Nephron progenitor cell (in vitro differentiated cells): ENCODE results near the gene HLA-C.
A peak's percentile ranks its signal among the peaks of the same experiment; 100 is the strongest.
"Not testable (repeated sequence)": the region's sequence is repeated elsewhere in the genome, so short reads cannot be mapped to it uniquely, and the experiment has no call there.

Source experiments
- DNase-seq: peaks from one replicate; pipeline ENCODE4 v3.0.0; 2021
- H3K27ac Mint-ChIP-seq: 2 replicates; pipeline ENCODE4 v1.8.0; 2021; ENCODE audit warnings: mild to moderate bottlenecking, moderate library complexity, mixed read lengths
- H3K27me3 Mint-ChIP-seq: 2 replicates; pipeline ENCODE4 v1.8.0; 2021; ENCODE audit warnings: mild to moderate bottlenecking, low read depth, mixed read lengths; ENCODE audit not compliant: poor library complexity
- H3K36me3 Mint-ChIP-seq: 2 replicates; pipeline ENCODE4 v1.8.0; 2021; ENCODE audit warnings: low read depth, mixed read lengths
- H3K4me1 Mint-ChIP-seq: 2 replicates; pipeline ENCODE4 v1.8.0; 2021; ENCODE audit warnings: mixed read lengths
- H3K4me3 Mint-ChIP-seq: 2 replicates; pipeline ENCODE4 v1.8.0; 2021; ENCODE audit warnings: mild to moderate bottlenecking, moderate library complexity, mixed read lengths
- H3K9me3 Mint-ChIP-seq: 2 replicates; pipeline ENCODE4 v1.8.0; 2021; ENCODE audit warnings: mild to moderate bottlenecking, moderate library complexity, mixed read lengths
- TF ChIP-seq, protein P1 (sequence below): fragments of 200-600 bp; sonication (generic); IDR thresholded peaks from 2 replicates; pipeline ENCODE4 v1.5.0; 2021; ENCODE audit warnings: antibody characterized with exemption

The HLA-C gene

DNA sequence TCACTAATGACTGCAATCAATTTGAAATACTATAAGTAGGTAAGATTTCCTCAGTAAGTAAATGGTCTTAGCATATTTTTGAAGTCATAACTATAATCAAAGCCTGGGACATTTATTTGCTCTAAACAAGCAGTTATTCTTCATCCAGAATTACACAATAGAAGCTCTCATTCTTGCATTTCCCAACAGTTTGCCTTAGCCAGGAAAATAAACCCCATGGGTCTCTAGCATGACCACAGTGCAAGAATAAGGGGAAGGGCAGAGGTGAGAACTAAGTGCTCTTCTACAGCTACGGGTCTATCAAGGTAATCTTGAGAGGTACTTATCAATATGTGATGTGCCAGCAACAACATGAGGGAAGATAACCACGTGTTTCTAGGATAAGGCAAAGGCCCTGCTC lies 14.1 kb upstream of the HLA-C start:
- no peak overlapping the region for H3K4me3 Mint-ChIP-seq
- H3K27me3 Mint-ChIP-seq: peaks cover 44% of the 10 kb centered on the region
- TF ChIP-seq, protein P1, sequence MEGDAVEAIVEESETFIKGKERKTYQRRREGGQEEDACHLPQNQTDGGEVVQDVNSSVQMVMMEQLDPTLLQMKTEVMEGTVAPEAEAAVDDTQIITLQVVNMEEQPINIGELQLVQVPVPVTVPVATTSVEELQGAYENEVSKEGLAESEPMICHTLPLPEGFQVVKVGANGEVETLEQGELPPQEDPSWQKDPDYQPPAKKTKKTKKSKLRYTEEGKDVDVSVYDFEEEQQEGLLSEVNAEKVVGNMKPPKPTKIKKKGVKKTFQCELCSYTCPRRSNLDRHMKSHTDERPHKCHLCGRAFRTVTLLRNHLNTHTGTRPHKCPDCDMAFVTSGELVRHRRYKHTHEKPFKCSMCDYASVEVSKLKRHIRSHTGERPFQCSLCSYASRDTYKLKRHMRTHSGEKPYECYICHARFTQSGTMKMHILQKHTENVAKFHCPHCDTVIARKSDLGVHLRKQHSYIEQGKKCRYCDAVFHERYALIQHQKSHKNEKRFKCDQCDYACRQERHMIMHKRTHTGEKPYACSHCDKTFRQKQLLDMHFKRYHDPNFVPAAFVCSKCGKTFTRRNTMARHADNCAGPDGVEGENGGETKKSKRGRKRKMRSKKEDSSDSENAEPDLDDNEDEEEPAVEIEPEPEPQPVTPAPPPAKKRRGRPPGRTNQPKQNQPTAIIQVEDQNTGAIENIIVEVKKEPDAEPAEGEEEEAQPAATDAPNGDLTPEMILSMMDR: no peak
- H3K4me1 Mint-ChIP-seq: no peaks in the 10 kb centered on the region
- H3K9me3 Mint-ChIP-seq: peaks cover 11% of the 10 kb centered on the region
- no peak for DNase-seq
- H3K27ac Mint-ChIP-seq: no peak overlapping the region
- no peaks in the 10 kb centered on the region for H3K36me3 Mint-ChIP-seq

- no peak overlapping the region for H3K4me3 Mint-ChIP-seq
- DNase-seq: no peak
- TF ChIP-seq, protein P1: no peak
These were observed 13.6 kb upstream of the HLA-C start for GRCh38 chr6:31285486-31285885.

DNA sequence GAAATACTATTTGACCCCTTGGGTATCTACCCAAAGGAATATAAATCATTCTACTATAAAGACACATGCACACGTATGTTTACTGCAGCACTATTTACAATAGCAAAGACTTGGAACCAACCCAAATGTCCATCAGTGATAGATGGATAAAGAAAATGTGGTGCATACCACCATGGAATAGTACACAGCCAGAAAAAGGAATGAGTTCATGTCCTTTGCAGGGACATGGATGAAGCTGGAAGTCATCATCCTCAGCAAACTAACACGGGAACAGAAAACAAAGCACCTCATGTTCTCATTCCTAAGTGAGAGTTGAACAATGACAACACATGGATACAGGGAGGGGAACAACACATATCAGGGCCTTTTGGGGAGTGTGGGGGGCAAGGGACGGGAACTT lies 7.8 kb upstream of the HLA-C start:
- Mint-ChIP-seq H3K27me3 (peaks cover 51% of the 10 kb centered on the region), H3K9me3 (peaks cover 14% of the 10 kb centered on the region)
- not testable (repeated sequence) for H3K4me3 Mint-ChIP-seq, H3K27ac Mint-ChIP-seq, H3K4me1 Mint-ChIP-seq, DNase-seq, H3K36me3 Mint-ChIP-seq

More at GRCh38 chr6:31285486-31285885, 13.6 kb upstream of the HLA-C start:
- peaks cover 42% of the 10 kb centered on the region for H3K27me3 Mint-ChIP-seq
- H3K36me3 Mint-ChIP-seq: no peaks in the 10 kb centered on the region
- no peaks in the 10 kb centered on the region for H3K4me1 Mint-ChIP-seq
- H3K9me3 Mint-ChIP-seq: peaks cover 11% of the 10 kb centered on the region
- H3K27ac Mint-ChIP-seq: no peak overlapping the region

DNA sequence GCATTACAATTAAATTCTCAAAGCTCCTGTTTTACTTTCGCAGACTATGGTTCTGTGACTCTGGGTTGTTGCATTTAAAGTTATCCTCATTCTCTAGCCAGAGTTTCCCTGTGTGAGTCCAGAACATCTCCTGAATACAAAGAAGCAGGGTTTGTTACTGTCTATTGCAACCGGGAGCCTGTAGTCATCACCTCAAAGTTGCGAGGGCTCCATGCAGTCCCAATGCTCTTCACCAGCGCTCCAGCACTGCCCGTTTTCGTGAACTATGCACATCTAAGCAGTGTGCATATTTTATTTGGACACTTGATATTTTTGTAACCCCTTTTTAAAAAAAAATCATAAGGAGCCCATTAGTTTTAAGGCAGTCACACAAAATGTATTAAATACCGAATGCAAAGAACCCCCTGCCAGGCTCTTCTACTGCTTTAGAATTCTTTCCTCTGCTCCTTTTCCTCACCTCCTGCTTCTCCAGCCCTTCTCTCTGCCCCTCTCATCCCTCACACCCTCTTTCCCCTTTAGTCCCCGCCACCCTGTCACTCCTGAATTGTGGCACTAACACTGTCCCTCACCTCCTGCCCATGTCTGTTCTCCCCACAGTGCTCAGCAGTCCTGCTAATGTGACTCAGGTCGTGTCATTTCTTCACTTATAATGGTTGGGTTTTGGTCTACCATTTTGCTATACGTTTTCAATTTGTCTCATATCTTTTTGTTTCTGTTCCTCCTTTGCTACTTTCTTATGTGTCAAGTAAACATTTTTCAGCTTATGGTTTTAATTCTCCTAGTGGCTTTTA lies 1.1 kb upstream of the HLA-C start:
- no peaks in the 10 kb centered on the region for H3K9me3 Mint-ChIP-seq
- peaks cover 31% of the 10 kb centered on the region for H3K4me1 Mint-ChIP-seq
- TF ChIP-seq, protein P1: no peak
- no peak for DNase-seq
- H3K36me3 Mint-ChIP-seq: peaks cover 15% of the 10 kb centered on the region
- H3K4me3 Mint-ChIP-seq: peak overlapping the region; percentile 81
- H3K27ac Mint-ChIP-seq: no peak overlapping the region
- peaks cover 88% of the 10 kb centered on the region for H3K27me3 Mint-ChIP-seq

- H3K9me3 Mint-ChIP-seq: no peaks in the 10 kb centered on the region
- peaks cover 88% of the 10 kb centered on the region for H3K27me3 Mint-ChIP-seq
- H3K27ac Mint-ChIP-seq: no peak overlapping the region
- no peak for DNase-seq
- H3K4me1 Mint-ChIP-seq: peaks cover 37% of the 10 kb centered on the region
- H3K4me3 Mint-ChIP-seq: peak overlapping the region; percentile 81
- peaks cover 15% of the 10 kb centered on the region for H3K36me3 Mint-ChIP-seq
- TF ChIP-seq, protein P1: no peak
These were observed 544 bp upstream of the HLA-C start for GRCh38 chr6:31272436-31272835.

DNA sequence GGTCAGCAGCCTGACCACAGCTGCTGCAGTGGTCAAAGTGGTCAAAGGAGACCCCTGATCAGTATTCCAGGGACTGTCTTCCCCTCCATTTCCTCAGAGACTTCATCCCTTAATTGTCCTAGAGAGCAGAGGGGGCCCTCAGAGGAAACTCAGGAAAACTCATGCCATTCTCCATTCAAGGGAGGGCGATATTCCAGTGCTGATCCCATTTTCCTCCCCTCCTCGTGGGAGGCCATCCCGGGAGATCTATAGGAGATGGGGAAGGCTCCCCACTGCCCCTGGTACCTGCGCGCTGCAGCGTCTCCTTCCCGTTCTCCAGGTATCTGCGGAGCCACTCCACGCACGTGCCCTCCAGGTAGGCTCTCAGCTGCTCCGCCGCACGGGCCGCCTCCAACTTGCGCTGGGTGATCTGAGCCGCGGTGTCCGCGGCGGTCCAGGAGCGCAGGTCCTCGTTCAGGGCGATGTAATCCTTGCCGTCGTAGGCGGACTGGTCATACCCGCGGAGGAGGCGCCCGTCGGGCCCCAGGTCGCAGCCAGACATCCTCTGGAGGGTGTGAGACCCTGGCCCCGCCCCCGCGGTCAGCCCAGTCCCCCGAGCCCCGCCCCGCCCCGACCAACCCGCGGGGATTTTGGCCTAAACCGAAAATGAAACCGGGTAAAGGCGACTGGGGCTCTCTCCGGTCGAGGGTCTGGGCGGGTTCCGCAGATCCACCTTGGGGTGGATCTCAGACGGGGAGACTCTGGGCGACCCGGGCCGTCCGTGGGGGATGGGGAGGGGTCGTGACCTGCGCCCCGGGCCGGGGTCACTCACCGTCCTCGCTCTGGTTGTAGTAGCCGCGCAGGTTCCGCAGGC lies 878 bp downstream of the HLA-C start:
- Mint-ChIP-seq H3K4me1 (peaks cover 44% of the 10 kb centered on the region), H3K27me3 (peaks cover 85% of the 10 kb centered on the region), H3K27ac (no peak overlapping the region), H3K9me3 (no peaks in the 10 kb centered on the region), H3K36me3 (peaks cover 15% of the 10 kb centered on the region), H3K4me3 (peak overlapping the region; percentile 81)
- TF ChIP-seq, protein P1: no peak
- peak; percentile 68 for DNase-seq
